ENCODE data around the gene SLC26A1.

- TF ChIP-seq ARHGAP35 (CRISPR knock-in tag; IDR thresholded peaks at IDR 0.05; ENCODE audit: borderline replicate concordance) (no peak), ELK4 (CRISPR knock-in tag; IDR thresholded peaks at IDR 0.05; ENCODE audit: borderline replicate concordance) (no peak), SRF (IDR thresholded peaks at IDR 0.05; ENCODE audit: low read depth, low read length) (no peak), CC2D1A (CRISPR knock-in tag; IDR thresholded peaks at IDR 0.05) (no peak), KLF13 (CRISPR knock-in tag; IDR thresholded peaks at IDR 0.05) (no peak), GATAD2A (CRISPR knock-in tag; IDR thresholded peaks at IDR 0.05) (no peak), SMC3 (IDR thresholded peaks at IDR 0.05; ENCODE audit: low read length) (no peak), CTCF (CRISPR knock-in tag; IDR thresholded peaks at IDR 0.05) (no peak), ZNF776 (CRISPR knock-in tag; IDR thresholded peaks at IDR 0.05) (no peak)
Measured at GRCh38 chr4:946517-947471, 46.4 kb downstream of the SLC26A1 start.

Data from HepG2 (cell line).